Measurements from ENCODE around the gene EFS.
"Not testable (repeated sequence)": the region's sequence is repeated elsewhere in the genome, so short reads cannot be mapped to it uniquely, and the experiment has no call there.

The EFS gene

GRCh38 chr14:23356662-23357061, 8.3 kb downstream of the EFS start:
- DNase-seq = no peak

GRCh38 chr14:23355871-23356435, 9.0 kb downstream of the EFS start:
- no peak for DNase-seq

- DNase-seq = no peak
Observed at GRCh38 chr14:23354990-23355389, 10.0 kb downstream of the EFS start.

DNA sequence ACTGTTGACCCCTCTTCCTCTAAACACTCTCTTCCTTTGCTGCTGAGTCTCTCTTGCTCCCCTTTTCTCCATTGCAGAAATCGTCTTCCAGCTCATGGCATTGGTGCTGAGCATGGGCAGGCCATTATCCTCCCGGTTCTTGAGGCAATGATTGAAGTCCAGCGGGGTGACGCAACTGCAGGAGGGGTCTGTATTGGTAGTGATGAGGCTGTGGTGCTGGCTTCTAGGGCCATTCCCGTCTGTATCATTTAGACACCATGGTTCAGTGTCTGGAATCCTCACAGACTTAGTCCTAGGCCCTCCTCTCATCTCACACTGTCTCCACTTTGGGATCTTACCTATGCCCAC, 11.6 kb downstream of the EFS start:
- DNase-seq = no peak

DNA sequence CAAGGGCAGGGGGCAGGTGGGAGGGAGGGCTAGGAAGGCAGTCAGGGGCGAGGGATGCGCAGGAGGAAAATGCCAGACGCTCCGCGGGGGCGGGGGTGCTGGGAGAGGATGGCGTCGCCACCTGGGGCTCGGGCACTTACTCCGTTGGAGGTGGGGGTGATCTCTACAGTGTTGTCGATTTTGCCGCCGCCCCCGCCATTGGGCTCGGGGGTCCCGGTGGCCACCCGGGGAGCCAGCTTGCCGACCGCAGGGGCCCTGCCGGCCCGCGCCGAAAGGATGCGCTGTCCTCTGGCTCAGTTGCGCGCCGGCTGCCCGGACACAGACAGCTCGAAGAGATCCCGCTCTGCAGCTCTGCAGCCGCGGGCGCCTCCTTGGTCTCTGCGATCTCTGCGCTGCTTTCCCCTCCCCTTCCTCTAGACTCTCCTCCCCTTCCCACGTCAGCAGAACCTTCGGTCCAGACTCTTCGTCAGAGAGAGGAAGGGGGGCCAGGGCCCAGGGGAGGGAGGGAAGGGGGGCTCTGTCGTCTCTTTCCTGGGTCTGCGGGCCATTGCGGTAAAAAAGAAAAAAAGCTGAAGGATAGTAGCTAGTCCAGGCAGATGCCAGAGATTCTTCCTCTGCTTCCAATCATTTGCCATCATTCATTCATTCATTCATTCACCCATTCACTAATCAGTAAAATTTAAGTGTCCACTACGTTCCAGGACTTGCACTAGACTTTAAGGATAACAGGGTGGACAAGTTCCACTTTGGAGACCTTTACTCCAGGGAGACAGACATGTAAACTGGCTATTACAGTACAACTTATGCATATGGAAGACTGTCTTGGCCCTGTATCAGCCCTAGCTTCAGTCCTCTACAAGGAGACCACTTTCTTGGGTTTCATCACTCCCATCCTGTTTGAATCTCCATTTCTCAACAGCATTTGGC, 12.2 kb downstream of the EFS start, which contains the start of gene SLC22A17:
TSS of gene SLC22A17 (minus strand) at position 382 of the 927 bp plus-strand sequence.
- peak; percentile 84 to 93 for DNase-seq

DNA sequence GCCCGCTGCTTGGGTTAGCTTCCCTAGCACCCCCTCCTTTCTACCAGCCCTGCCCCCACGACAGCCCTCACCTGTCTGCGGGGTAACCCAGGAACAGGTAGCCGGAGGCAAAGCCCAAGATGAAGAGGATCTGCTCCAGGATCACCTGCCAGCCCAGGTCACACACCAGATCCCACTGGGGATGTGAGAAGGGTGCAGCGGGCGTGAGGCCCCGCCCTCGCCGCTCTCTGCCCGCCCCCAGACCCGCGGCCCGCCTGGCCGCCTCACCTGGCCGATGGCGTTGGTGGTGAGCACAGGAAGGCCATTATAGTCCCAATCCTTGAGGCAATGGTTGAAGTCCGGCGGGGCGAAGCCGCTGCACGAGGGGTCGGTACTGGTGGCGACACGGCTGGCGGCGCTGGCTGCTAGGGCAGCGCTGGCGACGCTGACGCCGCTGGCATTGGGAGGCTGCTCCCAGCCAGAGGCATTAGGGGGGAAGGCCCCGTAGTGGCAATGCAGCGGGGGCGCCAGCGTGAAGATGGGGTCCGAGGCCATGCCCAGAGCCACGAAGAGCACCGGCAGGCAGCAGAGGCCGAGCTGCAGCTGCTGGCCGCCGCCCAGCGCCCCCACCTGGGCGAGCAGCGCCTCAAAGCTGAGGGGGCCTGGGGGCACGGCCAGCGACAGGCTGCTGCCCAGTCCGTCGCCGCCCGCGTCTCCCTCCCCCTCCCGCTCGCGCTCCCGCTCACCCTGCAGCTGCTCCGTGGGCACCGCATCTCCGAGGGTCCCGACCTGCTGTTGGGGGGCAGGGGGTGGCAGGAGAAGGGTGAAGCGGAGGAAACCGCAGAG, 13.1 kb downstream of the EFS start:
- peak in 1 of 2 donors; percentile 42 for DNase-seq

DNA sequence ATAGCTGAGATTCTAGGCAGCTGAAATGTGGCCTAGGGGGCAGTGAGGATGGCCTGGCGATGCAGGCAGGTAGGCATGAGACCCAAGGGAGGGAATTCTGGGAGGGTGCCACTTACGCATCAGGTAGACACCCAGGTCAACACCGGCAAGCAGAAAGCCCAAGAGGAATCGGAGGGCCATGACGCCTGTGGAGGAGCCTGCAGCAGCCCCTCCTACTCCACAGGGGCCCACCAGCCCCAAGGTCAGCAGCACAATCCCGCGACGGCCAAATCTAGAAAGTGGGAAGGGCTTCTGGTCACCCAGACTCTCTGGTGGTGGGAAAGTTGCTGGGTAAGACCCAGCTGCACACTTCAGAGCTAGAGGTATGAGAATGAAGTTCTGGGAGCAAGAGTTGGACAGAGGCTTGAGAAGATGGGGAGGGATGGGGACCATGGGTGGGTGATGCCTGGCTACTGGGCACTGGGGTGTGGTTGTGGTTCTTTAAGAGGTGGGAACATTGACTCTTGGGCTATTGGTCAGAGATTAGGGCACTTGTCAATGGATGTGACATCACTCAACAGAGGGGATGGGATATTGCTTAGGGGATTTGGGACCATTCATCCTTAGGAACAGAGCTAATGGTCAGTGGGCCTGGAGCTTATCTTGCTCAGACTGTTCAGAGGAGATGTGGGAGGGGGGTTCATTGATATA, 15.7 kb downstream of the EFS start:
- no peak for DNase-seq

DNA sequence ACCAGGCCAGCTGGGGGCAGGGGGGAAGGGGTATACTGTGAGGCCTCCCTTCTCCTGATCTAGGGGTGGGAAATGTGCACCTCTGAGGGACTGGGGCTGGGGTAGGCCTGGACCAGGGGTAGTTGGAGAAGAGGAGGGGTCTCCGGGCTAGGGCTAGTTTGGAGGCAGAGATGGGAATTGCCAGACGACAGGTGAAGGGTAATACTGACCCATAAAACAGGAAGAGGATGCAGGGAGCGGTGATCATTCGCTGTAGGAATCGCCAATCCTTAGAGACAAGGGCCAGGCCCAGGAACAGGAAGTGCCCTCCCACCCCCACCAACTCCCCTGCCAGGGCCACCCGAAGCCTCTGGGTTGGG, 16.7 kb downstream of the EFS start:
- no peak for DNase-seq

- DNase-seq = no peak
Observed at GRCh38 chr14:23347406-23348296, 17.3 kb downstream of the EFS start.

- DNase-seq = no peak
Observed at GRCh38 chr14:23346693-23347405, 18.1 kb downstream of the EFS start.

- no peak for DNase-seq
Observed at GRCh38 chr14:23345987-23346692, 18.8 kb downstream of the EFS start.

DNA sequence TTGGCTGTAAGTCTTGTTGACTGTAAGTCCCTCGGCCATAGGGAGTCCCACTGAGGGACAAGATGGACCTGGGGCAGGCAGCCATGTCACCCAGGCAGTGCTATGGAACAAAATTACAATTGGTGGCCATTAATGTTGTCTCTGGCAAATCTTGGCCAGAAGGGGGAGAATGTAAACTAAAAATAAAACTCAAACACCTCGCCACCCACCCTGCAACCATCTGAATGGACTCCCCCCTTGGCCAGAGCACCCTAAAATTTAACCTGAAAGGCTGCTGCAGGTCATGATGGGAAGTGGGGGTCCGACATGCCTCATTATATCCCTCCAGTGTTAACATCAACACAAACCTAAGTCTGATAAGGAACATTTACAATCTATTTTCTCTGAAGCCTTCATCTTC, 20.5 kb downstream of the EFS start:
- no peak for DNase-seq

- no peak for DNase-seq
Observed at GRCh38 chr14:23339506-23340268, 25.3 kb downstream of the EFS start.

DNA sequence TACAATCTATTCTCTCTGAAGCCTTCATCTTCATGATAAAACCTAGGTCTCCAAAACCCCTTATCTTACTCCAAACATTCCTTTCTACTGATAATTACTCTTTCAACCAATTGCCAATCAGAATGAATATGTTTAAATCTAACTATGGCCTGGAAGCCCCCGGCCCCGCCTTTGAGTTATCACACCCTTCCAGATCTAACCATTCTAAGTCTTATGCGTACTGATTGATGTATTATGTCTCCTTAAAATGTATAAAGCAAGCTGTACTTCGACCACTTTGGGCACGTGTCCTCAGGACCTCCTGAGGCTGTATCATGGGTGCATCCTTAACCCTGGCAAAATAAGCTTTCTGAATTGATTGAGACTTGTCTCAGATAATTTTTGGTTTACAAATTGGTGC, 29.3 kb downstream of the EFS start:
- DNase-seq = no peak

GRCh38 chr14:23327947-23328744, 36.8 kb downstream of the EFS start:
- peak; percentile 71 to 79 for DNase-seq

- DNase-seq = no peak
Observed at GRCh38 chr14:23326491-23327332, 38.3 kb downstream of the EFS start.

- DNase-seq = not testable (repeated sequence)
Observed at GRCh38 chr14:23325746-23326145, 39.2 kb downstream of the EFS start.

- no peak for DNase-seq
Observed at GRCh38 chr14:23324993-23325392, 40.0 kb downstream of the EFS start.
